22Rv1 (cell line): ENCODE data around the gene CPXM1.

Source experiments
- CTCF ChIP-seq: fragments of 450-650 bp; IDR thresholded peaks from 2 replicates; pipeline ENCODE4 v1.5.1; 2017; ENCODE audit warnings: mild to moderate bottlenecking
- ZFX ChIP-seq: fragments of 450-650 bp; IDR thresholded peaks from 2 replicates; pipeline ENCODE4 v1.6.1; 2017; ENCODE audit warnings: antibody characterized with exemption, borderline replicate concordance

- TF ChIP-seq CTCF: no peak
- no peak for TF ChIP-seq ZFX
These were observed 17.6 kb upstream of the CPXM1 start for GRCh38 chr20:2817891-2818595.
